NCI-H2196 treated with DMSO at 0.1 percent for 48 hours (cell line): ENCODE measurements around the gene HEATR9.

Experiments used
- DNase-seq: peaks from one replicate; lab custom pipeline; 2025; ENCODE audit not compliant: unreplicated experiment; lab: John Stamatoyannopoulos, UW

The HEATR9 gene

DNA sequence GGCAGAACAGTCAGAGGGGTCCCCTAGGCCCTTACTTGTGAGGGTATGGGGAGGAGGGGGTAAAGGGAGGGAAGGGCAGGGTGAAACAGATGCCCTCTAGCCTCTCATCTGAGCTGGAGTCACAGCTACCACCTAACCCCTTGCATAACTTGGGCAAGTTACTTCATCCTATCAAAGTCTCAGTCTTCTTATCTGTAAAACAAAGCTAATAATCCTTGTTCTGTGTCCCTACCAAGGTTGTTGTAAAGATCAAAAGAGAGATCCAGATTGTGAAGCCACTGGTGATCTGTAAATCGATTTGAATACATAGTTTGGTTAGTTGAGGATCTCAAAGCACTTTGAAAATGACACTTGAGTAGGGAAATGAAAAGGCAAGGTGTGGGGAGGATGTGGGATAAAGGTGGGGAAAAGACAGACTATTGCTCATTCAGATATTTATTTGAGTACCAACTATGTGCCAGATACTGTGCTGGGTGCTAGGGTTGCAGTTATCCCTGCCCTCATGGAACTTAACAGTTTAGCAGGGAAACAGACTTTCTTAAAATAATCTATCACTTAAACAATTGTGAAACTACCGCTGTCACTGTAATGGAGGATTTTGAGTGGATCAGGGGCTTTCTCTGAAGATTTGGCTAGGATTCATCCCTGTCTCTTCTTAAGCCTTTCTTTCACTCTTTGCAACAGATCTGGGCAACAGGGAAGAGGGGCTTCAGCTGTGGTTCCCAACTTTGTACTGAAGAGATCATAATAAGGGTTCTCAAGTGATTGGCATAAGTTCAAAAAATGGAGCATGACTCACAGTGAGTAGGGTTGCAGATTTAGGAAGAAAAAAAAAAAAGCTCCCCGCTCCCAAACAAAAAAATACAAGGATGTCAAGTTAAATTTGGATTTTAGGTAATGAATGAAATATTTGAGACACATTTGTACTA is 3.0 kb downstream of the HEATR9 start:
- DNase-seq, result no peak

DNA sequence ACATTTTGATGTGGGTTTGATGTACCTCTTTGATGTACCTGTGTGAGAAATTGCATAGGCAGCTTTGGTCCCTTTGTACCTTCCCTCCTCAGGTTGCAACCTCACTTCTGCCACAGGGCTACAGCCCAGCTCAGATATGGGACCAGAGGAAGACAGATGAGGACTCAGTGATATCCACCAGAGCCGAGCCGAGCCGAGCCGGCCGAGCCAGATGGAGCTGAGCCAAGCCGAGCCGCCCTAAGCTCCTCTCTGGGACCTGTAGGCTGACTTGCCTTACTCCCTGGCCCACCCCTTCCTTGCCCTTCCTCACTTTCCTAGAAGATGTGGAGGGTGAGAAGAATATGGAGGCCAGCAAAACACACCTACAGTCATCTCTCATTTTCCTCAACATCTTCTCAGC is 3.8 kb downstream of the HEATR9 start:
- DNase-seq, result no peak

DNA sequence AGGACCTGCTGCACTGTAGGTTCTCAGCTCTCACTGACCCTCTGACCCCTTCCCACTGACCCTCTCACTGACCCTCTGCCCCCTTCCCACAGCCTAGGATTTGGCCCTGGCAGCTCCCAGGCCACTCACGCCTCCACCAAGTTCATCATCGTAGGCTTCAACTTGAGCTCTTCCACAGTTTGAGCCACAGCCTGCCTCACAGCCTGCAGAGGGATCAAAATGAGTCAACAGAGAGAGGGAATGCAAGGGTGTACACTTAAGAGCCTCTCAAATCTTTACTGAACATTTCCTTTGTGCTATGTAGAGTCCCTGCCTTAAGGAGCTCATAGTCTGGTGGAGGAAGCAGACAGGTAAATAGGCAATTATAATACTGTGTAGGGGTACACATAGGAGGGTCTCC is 12.1 kb downstream of the HEATR9 start:
- DNase-seq, result no peak

DNA sequence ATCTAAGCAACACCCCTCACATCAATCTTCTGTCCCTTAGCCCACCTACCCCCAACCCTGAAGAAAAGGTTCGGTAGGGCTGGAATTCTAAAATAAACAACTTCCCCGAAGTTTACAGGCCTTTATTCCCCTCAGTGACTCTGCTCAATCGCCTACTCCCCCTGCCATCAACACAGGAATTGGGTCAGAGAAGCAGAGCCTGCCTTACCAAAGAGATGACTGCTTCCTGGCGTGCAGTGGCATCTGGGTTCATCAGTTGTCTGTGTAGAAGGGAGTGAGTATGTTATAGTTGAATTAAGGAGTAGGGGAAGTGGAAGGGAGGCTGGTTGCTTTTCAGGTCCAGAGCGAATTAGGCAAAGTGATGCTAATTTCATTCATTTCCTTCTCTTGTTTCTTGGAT is 12.7 kb downstream of the HEATR9 start:
- no peak for DNase-seq

DNA sequence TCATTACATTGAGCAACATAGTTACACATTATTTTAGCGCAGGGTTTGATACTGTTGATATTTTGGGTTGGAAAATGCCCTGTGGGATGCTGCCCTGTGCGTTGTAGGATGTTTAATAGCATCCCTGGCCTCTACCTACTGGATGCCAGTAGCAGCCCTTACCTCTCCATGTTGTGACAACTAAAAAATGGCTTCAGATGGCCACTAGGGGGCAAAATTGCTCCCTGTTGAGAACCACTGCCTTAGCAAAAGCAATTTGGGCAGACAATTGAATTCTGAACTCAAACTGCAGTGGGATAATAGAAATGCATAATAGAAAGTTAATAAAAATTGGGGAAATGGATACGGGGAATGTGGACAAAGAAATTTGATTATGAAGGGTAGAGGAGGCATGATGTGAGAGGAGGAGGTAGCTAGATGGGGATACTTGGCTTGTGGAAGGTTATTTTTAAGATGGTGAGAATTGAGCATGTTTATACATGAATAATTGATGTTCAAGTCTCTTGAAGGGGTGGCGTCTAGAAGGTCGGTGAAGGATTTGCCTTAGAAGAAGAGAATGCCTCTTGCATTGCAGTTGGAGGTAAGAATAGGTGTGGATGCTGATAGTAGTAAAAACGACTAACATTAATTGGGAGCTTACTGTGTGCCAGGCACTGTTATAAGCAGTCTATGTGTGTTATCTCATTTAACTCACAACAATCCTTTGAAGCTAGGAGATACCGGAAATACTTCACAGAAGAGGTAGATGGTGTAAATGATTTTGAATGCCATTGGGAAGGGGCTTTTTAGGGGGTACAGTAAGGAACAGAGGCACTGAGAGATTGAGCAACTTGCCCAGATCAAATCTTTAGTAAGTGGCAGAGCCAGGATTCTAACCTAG is 19.0 kb downstream of the HEATR9 start:
- peak; percentile 23 for DNase-seq

DNA sequence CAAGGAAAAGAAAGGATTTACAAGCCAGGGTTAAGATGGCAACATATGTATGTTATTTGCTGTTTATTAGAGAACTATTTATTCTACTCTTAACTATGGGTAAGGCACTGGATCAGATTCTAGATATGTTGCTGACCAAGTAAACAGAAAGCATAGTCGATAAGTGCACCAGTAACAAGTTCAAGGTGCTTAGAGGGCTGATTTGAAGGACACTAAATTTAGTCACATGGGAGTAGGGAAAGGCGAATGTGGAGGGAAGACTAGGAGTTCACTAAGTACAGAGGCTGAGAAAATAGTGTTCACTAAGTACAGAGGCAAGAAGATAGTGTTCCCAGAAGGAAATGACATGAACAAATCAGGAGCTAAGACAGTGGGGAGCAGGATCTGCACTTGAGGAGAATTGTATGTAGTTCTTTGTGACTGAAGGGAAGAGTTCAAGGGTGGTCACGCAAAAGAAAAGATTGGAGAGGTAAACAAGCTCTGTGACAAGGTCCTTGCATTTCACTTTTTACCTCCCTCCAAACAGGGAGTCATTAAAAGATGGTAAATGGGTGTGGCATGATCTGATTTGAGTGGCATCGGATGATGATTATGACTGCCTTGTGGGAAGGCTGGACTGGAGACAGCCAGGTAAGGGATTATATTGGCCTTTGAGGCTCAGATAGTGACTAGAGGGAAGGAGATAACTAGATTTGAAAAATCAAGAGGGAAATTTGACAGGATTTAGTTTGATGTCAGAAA is 20.9 kb downstream of the HEATR9 start:
- DNase-seq, result no peak

DNA sequence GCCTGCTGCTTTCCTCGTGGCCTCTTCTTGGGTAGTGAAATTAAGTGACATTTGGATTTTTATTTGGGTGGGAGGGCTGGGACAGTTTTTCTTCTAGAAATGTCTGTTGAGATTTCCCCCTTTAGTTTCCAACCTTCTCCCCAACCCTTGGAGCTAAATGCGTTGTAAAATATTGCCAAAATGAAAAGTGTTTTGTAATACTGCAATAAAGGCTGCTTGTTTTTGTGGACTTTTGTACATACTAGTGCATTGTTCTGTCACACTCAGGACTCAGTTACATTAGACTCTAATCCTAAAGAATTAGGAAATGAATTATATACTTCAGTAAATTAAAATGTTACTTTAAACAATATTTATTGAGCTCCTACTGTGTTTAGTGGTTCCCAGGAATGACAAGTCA is 21.7 kb downstream of the HEATR9 start:
- no peak for DNase-seq

DNA sequence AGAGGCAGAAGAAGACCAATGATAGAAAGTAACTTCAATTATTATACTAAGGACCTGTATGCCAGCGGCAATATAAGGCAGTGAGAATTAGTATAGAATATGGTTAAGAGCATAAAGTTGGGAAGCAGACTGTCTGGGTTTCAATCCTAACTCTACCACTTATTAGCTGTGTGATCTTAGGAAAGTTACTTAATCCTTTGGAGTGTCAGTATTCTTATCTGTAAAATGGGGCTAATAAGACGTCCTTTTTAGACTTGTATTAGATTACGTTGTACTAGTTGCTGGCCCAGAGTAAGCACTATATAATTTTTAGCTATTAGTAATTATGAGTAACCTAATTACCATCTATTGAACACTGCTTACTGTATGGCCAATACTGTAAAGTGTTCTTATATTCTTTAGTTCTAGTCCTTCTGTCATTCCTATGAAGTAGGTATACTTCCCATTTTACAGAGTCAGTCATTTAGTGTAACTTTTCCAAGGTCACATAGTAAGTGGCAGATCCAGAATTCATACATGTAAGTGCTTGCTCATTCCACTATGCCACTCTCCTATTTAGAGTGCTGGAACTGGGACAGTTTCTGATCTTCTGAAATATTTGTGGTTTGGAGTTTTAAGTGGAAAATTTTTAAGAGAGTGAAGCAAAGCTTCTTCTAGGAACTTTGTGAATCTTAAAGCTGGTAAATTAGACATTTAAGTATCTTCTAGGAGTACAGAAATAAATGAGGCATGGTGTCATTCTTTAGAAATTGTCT is 22.5 kb downstream of the HEATR9 start:
- no peak for DNase-seq

DNA sequence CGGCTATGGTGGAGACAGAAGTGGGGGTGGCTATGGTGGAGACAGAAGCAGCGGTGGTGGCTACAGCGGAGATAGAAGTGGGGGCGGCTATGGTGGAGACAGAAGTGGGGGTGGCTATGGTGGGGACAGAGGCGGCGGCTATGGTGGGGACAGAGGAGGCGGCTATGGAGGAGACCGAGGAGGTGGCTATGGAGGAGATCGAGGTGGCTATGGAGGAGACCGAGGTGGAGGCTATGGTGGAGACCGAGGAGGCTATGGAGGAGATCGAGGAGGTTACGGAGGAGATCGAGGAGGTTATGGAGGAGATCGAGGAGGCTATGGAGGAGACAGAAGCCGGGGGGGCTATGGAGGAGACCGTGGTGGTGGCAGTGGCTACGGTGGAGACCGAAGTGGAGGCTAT is 24.1 kb downstream of the HEATR9 start:
- no peak for DNase-seq

DNA sequence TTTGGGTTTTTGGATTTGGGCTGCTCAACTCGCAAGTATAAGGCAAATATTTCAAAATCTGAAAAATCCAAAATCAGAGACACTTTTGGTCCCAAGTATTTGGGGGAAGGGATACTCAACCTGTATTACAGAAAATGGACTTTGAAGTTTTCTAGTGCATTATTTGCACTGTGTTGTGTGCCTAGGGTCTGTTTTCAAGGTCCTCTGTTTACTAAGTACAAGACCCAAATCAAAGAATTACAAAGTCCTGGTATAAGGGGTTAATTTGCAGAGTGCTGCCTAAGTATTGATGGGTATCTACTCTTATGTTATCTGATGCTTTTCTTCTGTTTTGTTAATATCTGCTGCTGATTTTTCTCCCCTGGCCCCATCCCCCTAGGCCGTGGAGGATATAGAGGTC is 25.0 kb downstream of the HEATR9 start:
- DNase-seq, result no peak

DNA sequence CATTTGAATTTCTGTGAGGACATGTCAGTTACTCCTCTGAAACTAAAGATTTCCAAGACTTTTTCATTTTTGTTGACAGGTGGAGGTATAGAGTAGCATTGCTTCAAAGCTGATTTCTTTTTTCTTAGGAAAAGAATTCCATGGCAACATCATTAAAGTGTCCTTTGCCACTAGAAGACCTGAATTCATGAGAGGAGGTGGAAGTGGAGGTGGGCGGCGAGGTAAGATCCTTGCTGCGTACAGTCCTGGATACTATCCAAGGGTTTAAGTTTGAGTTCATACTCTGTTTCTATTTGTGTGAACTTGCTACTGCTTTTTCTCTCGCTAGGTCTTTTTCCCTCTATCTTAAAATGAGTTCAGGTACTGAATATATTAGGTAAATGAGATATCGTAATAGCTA is 26.5 kb downstream of the HEATR9 start:
- no peak for DNase-seq

DNA sequence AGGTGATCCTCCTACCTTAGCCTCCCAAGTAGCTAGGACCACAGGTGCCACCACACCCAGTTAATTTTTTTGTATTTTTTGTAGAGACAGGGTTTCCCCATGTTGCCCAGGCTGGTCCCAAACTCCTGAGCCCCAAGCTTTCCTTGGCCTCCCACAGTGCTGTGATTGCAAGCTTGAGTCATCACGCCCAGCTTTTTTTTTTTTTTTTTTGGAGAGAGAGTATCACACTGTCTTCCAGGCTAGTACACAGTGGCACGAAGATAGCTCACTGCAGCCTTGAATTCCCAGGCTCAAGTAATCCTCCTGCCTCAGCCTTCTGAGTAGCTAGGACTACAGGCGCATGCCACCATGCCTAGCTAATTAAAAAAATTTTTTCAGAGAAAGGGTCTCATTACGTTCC is 27.2 kb downstream of the HEATR9 start:
- no peak for DNase-seq

DNA sequence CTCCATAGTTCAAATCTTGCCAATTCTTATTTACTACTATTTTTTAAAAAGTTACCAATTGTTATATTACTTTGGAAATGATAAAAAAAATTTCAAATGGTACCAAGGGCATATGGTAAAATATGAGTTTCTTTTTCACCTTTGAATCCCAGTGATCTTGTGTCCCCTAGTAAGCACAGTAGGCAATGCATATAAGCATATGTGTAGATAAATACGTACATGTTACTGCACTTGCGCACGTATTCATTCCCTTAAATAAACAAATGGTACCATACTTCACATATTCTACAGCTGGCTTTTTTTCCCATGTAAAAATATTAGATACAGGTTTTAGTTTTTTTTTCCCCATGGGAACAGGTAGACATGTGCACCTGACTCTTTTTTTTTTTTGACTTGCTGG is 27.6 kb downstream of the HEATR9 start:
- DNase-seq, result no peak

DNA sequence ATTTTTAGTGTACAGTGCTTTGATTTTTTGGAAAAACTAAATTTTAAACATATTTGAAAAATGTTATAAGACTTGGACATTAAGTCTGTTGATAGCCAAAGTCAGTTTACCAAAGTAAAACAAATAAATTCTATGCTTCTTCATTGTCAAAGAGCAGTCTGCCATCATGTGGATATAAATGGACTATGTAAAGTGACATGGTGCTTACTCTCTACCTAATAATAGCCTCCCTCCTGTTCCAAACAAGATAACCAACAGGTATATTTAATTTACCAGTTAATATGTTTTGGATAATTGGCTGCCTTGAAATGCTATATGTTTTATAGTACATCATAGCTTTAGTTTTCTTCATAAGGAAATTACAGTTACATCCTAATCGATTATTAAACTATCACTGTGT is 43.5 kb downstream of the HEATR9 start:
- DNase-seq, result no peak

DNA sequence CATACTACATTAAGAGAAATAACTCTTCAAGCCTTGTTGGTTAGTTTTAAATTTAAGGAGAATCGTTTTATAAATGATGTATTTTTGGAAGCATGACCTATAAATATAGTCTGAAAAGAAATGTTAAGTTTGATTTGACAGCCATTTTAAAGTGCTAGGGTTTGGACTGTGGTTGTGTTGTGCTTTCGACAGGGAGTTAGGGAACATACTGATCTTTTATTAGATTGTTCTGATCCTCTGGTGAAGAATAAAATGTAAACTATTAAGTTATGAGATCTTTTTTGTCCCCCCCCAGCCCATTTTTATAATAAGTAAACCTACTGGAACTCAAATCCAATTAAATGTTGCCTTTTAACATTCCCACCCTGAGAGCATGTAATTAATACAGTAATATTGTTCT is 47.4 kb downstream of the HEATR9 start:
- no peak for DNase-seq

DNA sequence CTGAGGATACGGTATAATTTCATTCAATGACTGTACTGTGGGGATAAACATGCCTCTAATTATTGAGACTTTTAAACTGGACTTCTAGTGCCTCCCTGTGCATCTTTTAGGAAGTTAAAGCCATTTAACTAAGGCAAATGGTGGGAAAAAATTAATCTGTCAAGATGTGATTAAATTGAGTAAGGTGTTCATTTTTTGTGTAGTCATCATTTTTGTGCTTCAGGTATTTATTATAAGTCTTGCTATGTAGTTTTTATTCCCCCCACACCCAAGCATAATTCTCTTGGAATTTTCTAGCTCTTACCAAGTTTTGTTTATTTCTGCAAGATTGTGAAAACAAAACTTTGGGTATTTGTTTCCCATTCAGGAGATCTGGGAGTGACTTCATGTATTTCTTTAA is 49.2 kb downstream of the HEATR9 start:
- no peak for DNase-seq

DNA sequence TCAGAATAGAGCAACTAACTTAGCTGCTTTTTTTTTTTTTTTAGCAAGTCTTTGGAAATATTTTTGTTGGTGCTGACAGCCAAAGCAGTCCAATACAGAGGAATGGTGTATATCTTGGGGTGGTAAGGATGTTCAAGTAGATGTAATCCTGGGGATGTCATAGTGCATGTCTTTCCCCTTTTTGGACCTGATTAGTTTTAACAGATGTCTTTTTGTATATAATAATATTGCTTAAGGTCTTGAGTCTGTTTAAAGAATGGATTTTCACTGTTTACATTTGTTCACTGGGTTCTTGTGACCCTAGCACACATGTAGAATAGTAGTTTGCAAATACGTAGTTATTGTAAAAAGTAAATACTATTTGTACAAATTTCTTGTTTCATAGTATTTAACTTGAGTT is 51.5 kb downstream of the HEATR9 start:
- no peak for DNase-seq

DNA sequence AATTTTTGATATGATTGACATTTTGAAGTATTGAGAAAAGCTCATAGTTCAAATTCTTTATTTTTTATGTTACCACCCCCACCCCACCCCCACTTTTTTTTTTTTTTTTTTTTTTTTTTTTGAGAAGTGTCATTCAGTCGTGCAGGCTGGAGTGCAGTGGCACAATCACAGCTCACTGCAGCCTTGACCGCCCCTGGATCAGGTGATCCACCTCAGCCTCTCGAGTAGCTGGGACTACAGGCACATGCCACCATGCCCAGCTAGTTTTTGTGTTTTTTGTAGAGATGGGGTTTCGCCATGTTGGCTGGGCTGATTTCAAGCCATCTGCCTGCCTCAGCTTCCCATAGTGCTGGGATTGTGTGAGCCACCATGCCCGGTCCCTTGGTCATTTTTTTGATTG is 52.0 kb downstream of the HEATR9 start:
- no peak for DNase-seq

DNA sequence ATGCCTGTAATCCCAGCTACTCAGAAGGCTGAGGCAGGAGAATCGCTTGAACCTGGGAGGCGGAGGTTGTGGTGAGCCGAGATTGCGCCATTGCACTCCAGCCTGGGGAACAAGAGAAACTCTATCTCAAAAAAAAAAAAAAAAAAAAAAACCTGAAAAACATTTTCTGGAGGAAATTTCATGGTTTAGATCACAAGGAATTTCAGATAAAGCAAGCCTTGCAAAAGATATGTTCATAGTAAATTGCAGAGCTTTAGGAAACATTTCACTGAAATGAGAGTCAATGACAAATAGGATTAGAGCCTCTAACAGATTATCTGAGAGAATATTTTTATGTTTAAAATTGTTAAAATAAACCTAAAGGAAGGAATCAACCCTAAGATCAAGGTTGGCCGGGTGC is 56.2 kb downstream of the HEATR9 start:
- DNase-seq, result no peak

DNA sequence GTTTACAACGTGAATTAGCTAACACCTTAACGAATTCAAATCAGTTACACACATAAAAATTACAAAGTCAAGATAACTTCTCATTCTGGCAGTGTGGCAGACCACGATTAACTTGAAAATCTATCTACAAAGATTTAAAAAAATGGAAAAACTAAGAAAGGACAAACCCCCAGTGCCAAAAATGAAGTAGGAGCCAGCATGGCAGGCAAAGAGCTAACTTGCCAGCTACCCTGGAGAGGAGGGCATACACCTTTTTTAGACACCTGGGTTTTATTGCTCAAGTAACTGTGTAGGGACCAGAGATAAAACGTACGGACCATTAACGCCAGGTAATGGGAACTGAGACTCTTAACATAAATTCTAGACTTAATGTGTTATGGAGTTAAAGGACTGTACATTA is 56.9 kb downstream of the HEATR9 start:
- DNase-seq, result no peak
